GM10248 (cell line): ENCODE results near the gene ZNF764.

Source experiments
- CTCF ChIA-PET: fragments of 300-600 bp; sonication (Branson Sonifier 250); formaldehyde crosslinking; extraction: SDS; loops from one replicate; lab custom pipeline; 2021; ENCODE audit warnings: antibody characterized with exemption; lab: Yijun Ruan, JAX
- POLR2A ChIA-PET: fragments of 350-650 bp; sonication (Branson Sonifier 250); formaldehyde crosslinking; extraction: SDS; loops from one replicate; lab custom pipeline; 2020; ENCODE audit warnings: antibody characterized with exemption; lab: Yijun Ruan, JAX
- DNase-seq: peaks from one replicate; pipeline ENCODE4 v3.0.0; 2012; ENCODE audit errors: extremely low spot score
- CTCF ChIP-seq: IDR thresholded peaks from 2 replicates; pipeline ENCODE4 v1.5.1; 2012; ENCODE audit warnings: mild to moderate bottlenecking, low read depth; ENCODE audit errors: extremely low read depth, missing control alignments, control extremely low read depth

Gene ZNF764

GRCh38 chr16:30588651-30589050, 30.5 kb upstream of the ZNF764 start:
- no peak for TF ChIP-seq CTCF
- ChIA-PET POLR2A (no interaction called here), CTCF (interaction anchor here (1.7 to 6.0 kb wide), 2 partner anchors 10 to 159 kb away, joined by 5 to 57 read pairs; partner anchors contain the start of gene DCTPP1)

GRCh38 chr16:30585400-30586191, 27.4 kb upstream of the ZNF764 start, which contains the start of gene ZNF785:
ZNF785 (minus strand) TSS chr16:30585697; CDS start chr16:30585611, 86 bp downstream.
- ChIA-PET CTCF (interaction anchor here (0.6 to 6.0 kb wide), 13 partner anchors 13 to 176 kb away, joined by 3 to 57 read pairs (median 4); partner anchors contain the start of genes DCTPP1, ZNF688, ZNF747 and ZNF764), POLR2A (interaction anchor here (0.5 kb wide), 1 partner anchor 110 kb away, joined by 7 read pairs; no protein-coding TSS in a partner anchor)
- peak; percentile 98 for DNase-seq
- peak; percentile 35 for TF ChIP-seq CTCF

More at GRCh38 chr16:30588651-30589050, 30.5 kb upstream of the ZNF764 start:
- DNase-seq, result no peak

GRCh38 chr16:30585022-30585399, 26.8 kb upstream of the ZNF764 start:
- no peak for TF ChIP-seq CTCF
- no peak for DNase-seq
- ChIA-PET POLR2A (no interaction called here), CTCF (interaction anchor here (0.6 to 6.0 kb wide), 9 partner anchors 13 to 155 kb away, joined by 3 to 57 read pairs (median 4); partner anchors contain the start of genes DCTPP1, ZNF688, ZNF747 and ZNF764)

GRCh38 chr16:30582611-30583340, 24.6 kb upstream of the ZNF764 start:
- DNase-seq, result no peak
- ChIA-PET CTCF (interaction anchor here (1.1 to 1.2 kb wide), 2 partner anchors 21 to 33 kb away, joined by 3 read pairs; no protein-coding TSS in a partner anchor), POLR2A (no interaction called here)
- no peak for TF ChIP-seq CTCF

- CTCF ChIA-PET, result interaction anchor here (1.2 to 1.4 kb wide), 2 partner anchors 17 to 22 kb away, joined by 3 to 5 read pairs; no protein-coding TSS in a partner anchor
- POLR2A ChIA-PET, result interaction anchor here (0.6 kb wide), 1 partner anchor 230 kb away, joined by 4 read pairs; no protein-coding TSS in a partner anchor
- no peak for DNase-seq
- no peak for TF ChIP-seq CTCF
Measured at GRCh38 chr16:30581457-30581856, 23.3 kb upstream of the ZNF764 start.

- no peak for TF ChIP-seq CTCF
- no peak for DNase-seq
- ChIA-PET CTCF (interaction anchor here (1.0 to 4.2 kb wide), 2 partner anchors 40 to 145 kb away, joined by 3 to 12 read pairs; partner anchors contain the start of genes DCTPP1 and ZNF747), POLR2A (no interaction called here)
Measured at GRCh38 chr16:30574678-30575077, 16.5 kb upstream of the ZNF764 start.
